GM12865 (cell line): ENCODE data around the gene CCDC190.

Experiments
- DNase-seq: peaks from one replicate; pipeline ENCODE4 v3.0.0; 2010; ENCODE audit warnings: low read depth
- H3K4me3 ChIP-seq: 2 replicates; pipeline ENCODE4 v1.5.1; 2011; ENCODE audit warnings: mild to moderate bottlenecking, low read depth, low read length, control low read depth
- TF ChIP-seq, protein P1 (sequence below): IDR thresholded peaks from 2 replicates; pipeline ENCODE4 v1.5.1; 2011; ENCODE audit warnings: low read length, control low read depth, low read depth, inconsistent platforms; ENCODE audit not compliant: insufficient read depth; ENCODE audit errors: missing control alignments

CCDC190 gene

DNA sequence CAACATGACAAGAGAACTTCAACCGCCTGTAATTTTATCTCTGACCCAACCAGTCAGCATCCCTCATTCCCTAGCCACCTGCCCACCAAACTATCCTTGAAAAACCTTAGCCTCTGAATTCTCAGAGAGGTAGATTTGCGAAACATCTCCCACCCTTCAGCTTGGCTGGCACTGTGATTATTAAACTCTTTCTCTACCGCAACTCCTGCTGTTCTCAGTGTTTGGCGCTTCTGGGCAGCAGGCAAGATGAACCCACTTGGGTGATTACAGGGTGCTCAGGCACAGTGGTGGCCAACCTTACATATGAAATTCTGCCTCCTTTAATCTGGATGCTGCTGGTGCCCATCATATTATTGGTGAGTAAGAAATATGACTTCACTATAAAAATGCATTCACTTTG lies 22.1 kb downstream of the CCDC190 start:
- no peak for DNase-seq
- TF ChIP-seq, protein P1, sequence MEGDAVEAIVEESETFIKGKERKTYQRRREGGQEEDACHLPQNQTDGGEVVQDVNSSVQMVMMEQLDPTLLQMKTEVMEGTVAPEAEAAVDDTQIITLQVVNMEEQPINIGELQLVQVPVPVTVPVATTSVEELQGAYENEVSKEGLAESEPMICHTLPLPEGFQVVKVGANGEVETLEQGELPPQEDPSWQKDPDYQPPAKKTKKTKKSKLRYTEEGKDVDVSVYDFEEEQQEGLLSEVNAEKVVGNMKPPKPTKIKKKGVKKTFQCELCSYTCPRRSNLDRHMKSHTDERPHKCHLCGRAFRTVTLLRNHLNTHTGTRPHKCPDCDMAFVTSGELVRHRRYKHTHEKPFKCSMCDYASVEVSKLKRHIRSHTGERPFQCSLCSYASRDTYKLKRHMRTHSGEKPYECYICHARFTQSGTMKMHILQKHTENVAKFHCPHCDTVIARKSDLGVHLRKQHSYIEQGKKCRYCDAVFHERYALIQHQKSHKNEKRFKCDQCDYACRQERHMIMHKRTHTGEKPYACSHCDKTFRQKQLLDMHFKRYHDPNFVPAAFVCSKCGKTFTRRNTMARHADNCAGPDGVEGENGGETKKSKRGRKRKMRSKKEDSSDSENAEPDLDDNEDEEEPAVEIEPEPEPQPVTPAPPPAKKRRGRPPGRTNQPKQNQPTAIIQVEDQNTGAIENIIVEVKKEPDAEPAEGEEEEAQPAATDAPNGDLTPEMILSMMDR, result no peak
- no peak overlapping the region for H3K4me3 ChIP-seq

- TF ChIP-seq, protein P1, result no peak
- DNase-seq, result peak; percentile 73
- no peak overlapping the region for H3K4me3 ChIP-seq
Observed at GRCh38 chr1:162835157-162835899, 25.6 kb downstream of the CCDC190 start.

DNA sequence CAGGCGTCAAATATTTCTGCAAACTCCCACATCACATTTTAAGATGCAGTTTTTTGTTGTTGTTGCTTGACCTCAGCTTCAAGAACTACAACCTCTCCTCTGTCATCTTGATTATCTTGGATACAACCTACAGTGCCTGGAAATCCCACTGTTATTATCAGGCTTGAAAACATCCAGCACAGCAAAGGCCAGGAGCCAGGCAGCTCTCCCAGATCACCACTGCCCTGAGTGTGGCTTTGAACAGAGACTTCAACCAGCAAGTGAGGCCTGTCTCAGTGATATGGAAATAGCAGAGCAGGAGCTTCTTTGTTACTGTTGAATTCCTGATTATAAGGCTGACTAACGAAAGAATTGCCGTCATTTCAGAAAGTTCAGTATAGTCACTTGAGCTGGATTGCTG lies 28.5 kb downstream of the CCDC190 start:
- DNase-seq, result no peak
- H3K4me3 ChIP-seq, result no peak overlapping the region
- TF ChIP-seq, protein P1, result no peak

DNA sequence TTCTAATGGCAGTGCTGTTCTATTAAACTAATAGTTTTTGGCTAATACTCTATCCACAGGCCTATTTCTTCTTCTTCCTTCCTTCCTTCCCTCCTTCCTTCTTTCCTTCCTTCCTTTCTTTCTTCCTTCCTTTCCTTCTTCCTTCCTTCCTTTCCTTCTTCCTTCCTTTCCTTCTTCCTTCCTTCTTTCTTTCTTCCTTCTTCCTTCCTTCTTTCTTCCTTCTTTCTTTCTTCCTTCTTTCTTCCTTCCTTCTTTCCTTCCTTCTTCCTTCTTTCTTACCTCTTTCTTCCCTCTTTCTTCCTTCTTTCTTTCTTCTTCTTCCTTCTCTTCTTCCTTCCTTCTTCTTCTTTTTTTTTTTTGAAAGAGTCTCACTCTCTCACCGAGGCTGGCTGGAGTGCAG lies 31.7 kb downstream of the CCDC190 start:
- H3K4me3 ChIP-seq, result no peak overlapping the region
- TF ChIP-seq, protein P1, result no peak
- DNase-seq, result no peak

DNA sequence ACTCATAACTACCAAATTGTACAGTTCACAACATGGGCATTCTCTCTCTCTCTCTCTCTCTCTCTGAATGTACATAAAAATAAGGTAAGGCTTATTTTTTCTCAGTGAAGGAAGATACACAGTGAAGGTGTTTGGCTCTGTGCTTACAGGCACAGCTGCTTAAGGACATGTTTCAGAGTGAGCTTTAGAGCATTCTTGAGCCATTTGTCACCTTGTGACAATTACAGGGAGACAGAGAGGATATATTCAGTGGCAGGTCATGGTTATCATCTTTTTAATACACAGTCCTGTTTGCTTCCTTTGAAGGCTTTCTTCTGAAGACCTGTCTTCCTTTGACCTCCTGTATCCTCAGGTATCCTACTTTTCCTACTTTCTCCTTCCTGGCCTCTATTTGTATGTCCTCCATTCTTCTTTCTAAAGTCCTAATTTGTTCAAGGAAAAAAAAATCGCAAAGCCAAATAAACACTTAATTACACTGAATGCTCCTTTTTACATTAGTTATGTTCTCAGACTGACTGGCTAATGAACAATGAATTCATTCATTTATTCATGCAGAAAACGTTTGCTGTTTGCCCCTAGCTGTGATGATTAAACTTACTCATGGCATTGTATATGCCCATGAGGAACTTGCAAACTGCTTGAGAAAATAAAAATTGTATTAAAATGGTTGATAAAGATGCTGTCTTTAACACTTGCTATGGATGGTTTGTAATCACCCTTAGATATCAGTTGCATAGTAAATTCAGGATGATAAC lies 37.0 kb downstream of the CCDC190 start:
- DNase-seq, result no peak
- H3K4me3 ChIP-seq, result no peak overlapping the region
- TF ChIP-seq, protein P1, result no peak

GRCh38 chr1:162823231-162823630 lies 37.7 kb downstream of the CCDC190 start:
- TF ChIP-seq, protein P1, result no peak
- no peak for DNase-seq
- no peak overlapping the region for H3K4me3 ChIP-seq
